ENCODE data around the gene SEMA3F. TPM values are rescaled to one million over a fixed set of nuclear protein-coding genes. Genes with fewer than 3 reads are reported as not detected.

Gene SEMA3F
- total RNA-seq = 18.7 to 37.5 TPM (median 36.7 TPM) in 3 replicates
- long read RNA-seq, partial matches to known transcripts = 4 of 18 reads
- long read RNA-seq, other reads (novel, unspliced or antisense) = 11 of 18 reads

DNA sequence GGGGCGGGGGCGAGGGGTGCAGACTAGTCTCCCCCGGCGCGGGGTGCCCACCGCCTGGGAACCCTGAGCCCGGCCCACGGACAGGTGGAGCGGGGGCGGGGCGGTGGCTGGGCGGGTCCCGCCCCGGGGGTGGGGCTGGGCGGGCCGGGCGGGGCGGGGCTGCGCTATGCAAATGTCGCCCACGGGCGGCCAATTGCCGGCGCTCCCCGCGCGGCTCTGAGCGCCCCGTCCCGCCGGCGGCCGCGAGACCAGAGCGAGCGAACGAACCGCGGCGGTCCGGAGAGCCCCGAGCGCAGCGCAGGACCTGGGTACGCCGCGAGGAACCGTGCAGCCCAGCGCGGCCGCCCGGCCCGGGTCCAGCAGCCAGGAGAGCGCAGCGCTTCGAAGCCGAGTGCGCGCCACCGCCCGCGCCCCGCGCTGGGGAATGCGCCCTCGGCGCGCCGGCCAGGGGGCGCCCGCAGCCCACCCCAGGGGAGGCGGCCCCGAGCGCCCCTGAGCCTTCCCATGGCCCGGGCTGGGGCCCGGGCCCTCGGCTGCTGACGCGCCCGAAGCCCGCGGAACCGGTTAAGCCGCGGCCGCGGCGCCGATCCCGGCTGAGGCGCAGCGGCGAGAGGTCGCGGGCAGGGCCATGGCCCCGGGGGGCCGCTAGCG lies at the start of gene SEMA3F:
Gene SEMA3F, plus strand, starts transcription at position 485 of the 651 bp plus-strand sequence. CDS start 4,299 bp downstream, outside the sequence.
- no peak for DNase-seq (ENCODE audit: low spot score)
- peak within 1 kb of the TSS; percentile 83 for H3K4me3 Mint-ChIP-seq (ENCODE audit: unreplicated experiment)
- H3K36me3 Mint-ChIP-seq (ENCODE audit: low read depth) = no peaks in the 10 kb centered on the region
- H3K27me3 Mint-ChIP-seq (ENCODE audit: low read depth) = no peaks in the 10 kb centered on the region
- peaks cover 49% of the 10 kb centered on the region for H3K4me1 Mint-ChIP-seq (ENCODE audit: low read depth)
- peak within 1 kb of the TSS; percentile 65 for H3K27ac Mint-ChIP-seq (ENCODE audit: unreplicated experiment)
- TF ChIP-seq, protein P1, sequence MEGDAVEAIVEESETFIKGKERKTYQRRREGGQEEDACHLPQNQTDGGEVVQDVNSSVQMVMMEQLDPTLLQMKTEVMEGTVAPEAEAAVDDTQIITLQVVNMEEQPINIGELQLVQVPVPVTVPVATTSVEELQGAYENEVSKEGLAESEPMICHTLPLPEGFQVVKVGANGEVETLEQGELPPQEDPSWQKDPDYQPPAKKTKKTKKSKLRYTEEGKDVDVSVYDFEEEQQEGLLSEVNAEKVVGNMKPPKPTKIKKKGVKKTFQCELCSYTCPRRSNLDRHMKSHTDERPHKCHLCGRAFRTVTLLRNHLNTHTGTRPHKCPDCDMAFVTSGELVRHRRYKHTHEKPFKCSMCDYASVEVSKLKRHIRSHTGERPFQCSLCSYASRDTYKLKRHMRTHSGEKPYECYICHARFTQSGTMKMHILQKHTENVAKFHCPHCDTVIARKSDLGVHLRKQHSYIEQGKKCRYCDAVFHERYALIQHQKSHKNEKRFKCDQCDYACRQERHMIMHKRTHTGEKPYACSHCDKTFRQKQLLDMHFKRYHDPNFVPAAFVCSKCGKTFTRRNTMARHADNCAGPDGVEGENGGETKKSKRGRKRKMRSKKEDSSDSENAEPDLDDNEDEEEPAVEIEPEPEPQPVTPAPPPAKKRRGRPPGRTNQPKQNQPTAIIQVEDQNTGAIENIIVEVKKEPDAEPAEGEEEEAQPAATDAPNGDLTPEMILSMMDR (IDR thresholded peaks at IDR 0.05) = peak; percentile 39
- no peaks in the 10 kb centered on the region for H3K9me3 Mint-ChIP-seq (ENCODE audit: low read depth)

DNA sequence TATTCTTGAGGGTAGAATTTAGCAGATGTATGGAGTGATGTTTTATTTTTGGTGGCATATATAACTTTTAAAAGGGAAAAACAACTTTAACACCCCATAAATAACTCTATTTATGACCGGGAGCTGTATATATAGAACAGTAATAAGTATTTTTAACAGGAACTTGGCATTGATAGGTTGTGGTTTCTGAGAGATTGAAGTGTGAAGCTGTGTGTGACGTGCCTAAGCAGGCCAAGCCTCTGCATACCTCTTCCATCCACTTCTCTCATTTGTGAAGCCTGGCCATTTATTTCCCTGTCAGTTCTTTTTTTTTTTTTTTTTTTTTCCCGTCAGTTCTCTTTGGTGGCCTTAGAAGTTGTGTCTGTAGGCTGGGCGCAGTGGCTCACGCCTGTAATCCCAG lies 43.4 kb upstream of the SEMA3F start:
- Mint-ChIP-seq H3K27ac (ENCODE audit: unreplicated experiment) (no peak overlapping the region), H3K4me1 (ENCODE audit: low read depth) (no peaks in the 10 kb centered on the region), H3K4me3 (ENCODE audit: unreplicated experiment) (no peak overlapping the region), H3K27me3 (ENCODE audit: low read depth) (no peaks in the 10 kb centered on the region), H3K9me3 (ENCODE audit: low read depth) (no peaks in the 10 kb centered on the region), H3K36me3 (ENCODE audit: low read depth) (peaks cover 65% of the 10 kb centered on the region)
- DNase-seq (ENCODE audit: low spot score) = no peak
- TF ChIP-seq, protein P1 (IDR thresholded peaks at IDR 0.05) = no peak

DNA sequence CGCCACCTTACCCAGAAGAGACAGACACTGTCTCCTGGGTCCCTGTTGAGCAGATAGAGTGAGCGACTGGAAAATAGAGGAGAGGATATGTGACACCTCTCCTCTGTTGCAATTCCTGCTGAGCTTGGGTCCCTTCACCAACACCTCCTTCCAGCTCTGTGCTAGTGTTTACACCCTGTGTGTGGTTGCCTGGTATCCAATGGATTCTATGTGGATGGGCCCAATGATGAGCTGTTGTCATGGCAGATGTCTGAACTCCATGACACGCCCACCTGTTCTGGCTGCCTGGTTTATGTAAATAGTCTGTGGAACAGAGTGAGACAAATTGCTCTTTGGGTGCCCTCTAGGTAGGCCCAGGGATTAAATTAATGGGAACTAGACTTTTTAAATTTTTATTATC lies 42.7 kb upstream of the SEMA3F start:
- TF ChIP-seq, protein P1 (IDR thresholded peaks at IDR 0.05) = no peak
- Mint-ChIP-seq H3K9me3 (ENCODE audit: low read depth) (no peaks in the 10 kb centered on the region), H3K36me3 (ENCODE audit: low read depth) (peaks cover 64% of the 10 kb centered on the region), H3K4me1 (ENCODE audit: low read depth) (no peaks in the 10 kb centered on the region), H3K27me3 (ENCODE audit: low read depth) (no peaks in the 10 kb centered on the region), H3K27ac (ENCODE audit: unreplicated experiment) (no peak overlapping the region), H3K4me3 (ENCODE audit: unreplicated experiment) (no peak overlapping the region)
- DNase-seq (ENCODE audit: low spot score) = no peak

DNA sequence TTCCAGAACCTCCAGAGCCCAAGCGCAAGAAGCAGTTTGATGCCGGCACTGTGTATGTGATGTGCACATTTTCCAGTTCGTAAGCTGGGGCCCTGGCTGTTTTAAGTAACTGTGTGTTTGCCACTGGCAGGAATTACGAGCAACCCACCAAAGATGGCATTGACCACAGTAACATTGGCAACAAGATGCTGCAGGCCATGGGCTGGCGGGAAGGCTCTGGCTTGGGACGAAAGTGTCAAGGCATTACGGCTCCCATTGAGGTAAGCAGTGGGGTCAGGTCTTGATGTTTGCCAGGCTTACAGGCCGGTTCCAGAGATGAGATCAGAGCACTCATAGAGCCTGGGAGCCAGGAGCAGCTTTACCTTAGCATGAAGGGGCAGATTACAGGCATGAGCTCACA lies 38.0 kb upstream of the SEMA3F start:
- H3K9me3 Mint-ChIP-seq (ENCODE audit: low read depth) = no peaks in the 10 kb centered on the region
- peaks cover 9% of the 10 kb centered on the region for H3K4me1 Mint-ChIP-seq (ENCODE audit: low read depth)
- TF ChIP-seq, protein P1 (IDR thresholded peaks at IDR 0.05) = no peak
- H3K4me3 Mint-ChIP-seq (ENCODE audit: unreplicated experiment) = no peak overlapping the region
- no peaks in the 10 kb centered on the region for H3K27me3 Mint-ChIP-seq (ENCODE audit: low read depth)
- H3K36me3 Mint-ChIP-seq (ENCODE audit: low read depth) = peaks cover 45% of the 10 kb centered on the region
- DNase-seq (ENCODE audit: low spot score) = peak; percentile 61
- H3K27ac Mint-ChIP-seq (ENCODE audit: unreplicated experiment) = no peak overlapping the region

DNA sequence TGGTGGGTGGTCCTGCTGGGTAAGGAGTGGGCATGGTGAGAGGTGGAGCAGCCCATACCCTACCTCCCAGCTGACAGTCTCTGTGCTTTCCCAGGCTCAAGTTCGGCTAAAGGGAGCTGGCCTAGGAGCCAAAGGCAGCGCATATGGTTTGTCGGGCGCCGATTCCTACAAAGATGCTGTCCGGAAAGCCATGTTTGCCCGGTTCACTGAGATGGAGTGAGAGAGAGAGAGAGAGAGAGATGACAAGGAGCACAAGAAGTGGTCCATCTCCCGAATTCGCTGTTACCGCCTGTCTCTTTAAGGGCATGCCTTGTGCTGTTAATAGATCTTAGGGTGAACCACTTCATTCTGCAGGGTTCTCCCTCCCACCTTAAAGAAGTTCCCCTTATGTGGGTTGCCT lies 36.9 kb upstream of the SEMA3F start:
- TF ChIP-seq, protein P1 (IDR thresholded peaks at IDR 0.05) = no peak
- Mint-ChIP-seq H3K27me3 (ENCODE audit: low read depth) (no peaks in the 10 kb centered on the region), H3K36me3 (ENCODE audit: low read depth) (peaks cover 43% of the 10 kb centered on the region), H3K27ac (ENCODE audit: unreplicated experiment) (no peak overlapping the region), H3K4me1 (ENCODE audit: low read depth) (peaks cover 14% of the 10 kb centered on the region), H3K4me3 (ENCODE audit: unreplicated experiment) (no peak overlapping the region), H3K9me3 (ENCODE audit: low read depth) (no peaks in the 10 kb centered on the region)
- peak; percentile 42 for DNase-seq (ENCODE audit: low spot score)

Data from chondrocyte (in vitro differentiated cells).